ENCODE results near the gene LTBP2. TPM values are rescaled to one million over a fixed set of nuclear protein-coding genes. Genes with fewer than 3 reads are reported as not detected.

LTBP2 gene
- polyA plus RNA-seq, 2 of the 4 experiments (the other 2 are of a cell fraction): 4.9 to 14.4 TPM

DNA sequence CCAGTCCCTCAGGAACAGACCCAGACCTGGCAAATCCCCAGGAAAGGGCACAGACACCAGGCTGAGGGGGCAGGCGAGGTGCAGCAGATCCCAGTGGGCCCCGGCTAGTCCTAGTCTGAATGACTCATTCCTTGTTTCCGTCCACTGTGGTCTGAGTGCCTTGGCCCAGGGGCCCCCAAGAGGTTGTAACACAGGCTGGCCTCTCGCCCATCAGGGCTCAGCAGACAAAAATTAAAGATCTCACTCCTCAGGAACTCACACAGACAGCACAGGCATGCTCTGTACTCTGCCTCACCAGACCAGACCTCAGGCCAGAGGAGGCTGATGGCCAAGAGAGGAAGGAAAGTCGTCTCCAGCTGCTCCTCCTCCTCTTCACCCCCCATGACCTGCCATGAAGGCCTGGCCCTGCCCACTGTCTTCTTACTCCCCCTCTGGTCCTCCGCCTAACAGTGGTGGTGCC is 7.7 kb upstream of the LTBP2 start:
- Histone ChIP-seq H3K27ac (peak overlapping the region; percentile 89 to 96), H3K4me2 (peak overlapping the region; percentile 76), H3K4me3 (no peak overlapping the region), H3K4me1 (peaks cover 75% of the 10 kb centered on the region), H3K9me3 (no peaks in the 10 kb centered on the region)
- ATAC-seq (peak; percentile 53 to 79), FAIRE-seq (no peak), DNase-seq (ENCODE audit: low read depth in 1 of 2, low spot score in 1 of 2) (peak; percentile 51 to 84)
- 25% methylated on average over 5 of the region's 6 CpGs for WGBS (ENCODE audit: missing lambda C conversion rate)
- peak; percentile 16; the same call in 1 of the 3 replicates for TF ChIP-seq SMC3 (IDR thresholded peaks at IDR 0.05)
- peak; percentile 19 to 33; a peak in 1 of 5 replicates for TF ChIP-seq RAD21 (conservative IDR thresholded peaks at IDR 0.05 in 1 of 2, IDR thresholded peaks at IDR 0.05 in 1 of 2)
- TF ChIP-seq JUNB (IDR thresholded peaks at IDR 0.05): peak; percentile 78
- no peak for TF ChIP-seq NFE2L2 (conservative IDR thresholded peaks at IDR 0.05; ENCODE audit: low read length)
- TF ChIP-seq, protein P1, sequence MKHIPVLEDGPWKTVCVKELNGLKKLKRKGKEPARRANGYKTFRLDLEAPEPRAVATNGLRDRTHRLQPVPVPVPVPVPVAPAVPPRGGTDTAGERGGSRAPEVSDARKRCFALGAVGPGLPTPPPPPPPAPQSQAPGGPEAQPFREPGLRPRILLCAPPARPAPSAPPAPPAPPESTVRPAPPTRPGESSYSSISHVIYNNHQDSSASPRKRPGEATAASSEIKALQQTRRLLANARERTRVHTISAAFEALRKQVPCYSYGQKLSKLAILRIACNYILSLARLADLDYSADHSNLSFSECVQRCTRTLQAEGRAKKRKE (CRISPR knock-in tag; IDR thresholded peaks at IDR 0.05; ENCODE audit: low read depth): no peak; the same call in 1 of the 2 replicates
- TF ChIP-seq, protein P2, sequence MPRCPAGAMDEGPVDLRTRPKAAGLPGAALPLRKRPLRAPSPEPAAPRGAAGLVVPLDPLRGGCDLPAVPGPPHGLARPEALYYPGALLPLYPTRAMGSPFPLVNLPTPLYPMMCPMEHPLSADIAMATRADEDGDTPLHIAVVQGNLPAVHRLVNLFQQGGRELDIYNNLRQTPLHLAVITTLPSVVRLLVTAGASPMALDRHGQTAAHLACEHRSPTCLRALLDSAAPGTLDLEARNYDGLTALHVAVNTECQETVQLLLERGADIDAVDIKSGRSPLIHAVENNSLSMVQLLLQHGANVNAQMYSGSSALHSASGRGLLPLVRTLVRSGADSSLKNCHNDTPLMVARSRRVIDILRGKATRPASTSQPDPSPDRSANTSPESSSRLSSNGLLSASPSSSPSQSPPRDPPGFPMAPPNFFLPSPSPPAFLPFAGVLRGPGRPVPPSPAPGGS (IDR thresholded peaks at IDR 0.05): 0 out of 3 replicates have a peak, but pooled peaks have one; percentile 49
- TF ChIP-seq CEBPB (IDR thresholded peaks at IDR 0.05): peak in 1 of 2 experiments; percentile 4; a peak in 1 of 4 replicates
- peak; percentile 61 to 86; a peak in 3 of 5 replicates for TF ChIP-seq EP300 (IDR thresholded peaks at IDR 0.05)
- TF ChIP-seq, protein P3, sequence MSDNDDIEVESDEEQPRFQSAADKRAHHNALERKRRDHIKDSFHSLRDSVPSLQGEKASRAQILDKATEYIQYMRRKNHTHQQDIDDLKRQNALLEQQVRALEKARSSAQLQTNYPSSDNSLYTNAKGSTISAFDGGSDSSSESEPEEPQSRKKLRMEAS (IDR thresholded peaks at IDR 0.05): peak; percentile 61
- TF ChIP-seq GATA3 (IDR thresholded peaks at IDR 0.05; ENCODE audit: borderline replicate concordance): peak; percentile 86
- TF ChIP-seq PHF8 (IDR thresholded peaks at IDR 0.05; ENCODE audit: borderline replicate concordance, low read depth): no peak
- peak; percentile 69 for TF ChIP-seq FOSL2 (IDR thresholded peaks at IDR 0.05)
- TF ChIP-seq FOSL2 (CRISPR knock-in tag; IDR thresholded peaks at IDR 0.05): peak; percentile 84
- no peak for TF ChIP-seq RCOR1 (IDR thresholded peaks at IDR 0.05; ENCODE audit: low read depth, low read length)
- no peak for TF ChIP-seq CBX2 (IDR thresholded peaks at IDR 0.05; ENCODE audit: borderline replicate concordance, low read depth)
- TF ChIP-seq JUN (IDR thresholded peaks at IDR 0.05): peak; percentile 50 to 83; a peak in 3 of 5 replicates
- POLR2A ChIA-PET: interaction anchor here (0.5 to 2.1 kb wide), 6 partner anchors 9 to 104 kb away, joined by 3 to 9 read pairs (median 3); no protein-coding TSS in a partner anchor
- CTCF ChIA-PET: interaction anchor here (0.6 to 4.2 kb wide), 8 partner anchors 8 to 72 kb away, joined by 3 to 35 read pairs (median 4); partner anchors contain the start of gene LTBP2

DNA sequence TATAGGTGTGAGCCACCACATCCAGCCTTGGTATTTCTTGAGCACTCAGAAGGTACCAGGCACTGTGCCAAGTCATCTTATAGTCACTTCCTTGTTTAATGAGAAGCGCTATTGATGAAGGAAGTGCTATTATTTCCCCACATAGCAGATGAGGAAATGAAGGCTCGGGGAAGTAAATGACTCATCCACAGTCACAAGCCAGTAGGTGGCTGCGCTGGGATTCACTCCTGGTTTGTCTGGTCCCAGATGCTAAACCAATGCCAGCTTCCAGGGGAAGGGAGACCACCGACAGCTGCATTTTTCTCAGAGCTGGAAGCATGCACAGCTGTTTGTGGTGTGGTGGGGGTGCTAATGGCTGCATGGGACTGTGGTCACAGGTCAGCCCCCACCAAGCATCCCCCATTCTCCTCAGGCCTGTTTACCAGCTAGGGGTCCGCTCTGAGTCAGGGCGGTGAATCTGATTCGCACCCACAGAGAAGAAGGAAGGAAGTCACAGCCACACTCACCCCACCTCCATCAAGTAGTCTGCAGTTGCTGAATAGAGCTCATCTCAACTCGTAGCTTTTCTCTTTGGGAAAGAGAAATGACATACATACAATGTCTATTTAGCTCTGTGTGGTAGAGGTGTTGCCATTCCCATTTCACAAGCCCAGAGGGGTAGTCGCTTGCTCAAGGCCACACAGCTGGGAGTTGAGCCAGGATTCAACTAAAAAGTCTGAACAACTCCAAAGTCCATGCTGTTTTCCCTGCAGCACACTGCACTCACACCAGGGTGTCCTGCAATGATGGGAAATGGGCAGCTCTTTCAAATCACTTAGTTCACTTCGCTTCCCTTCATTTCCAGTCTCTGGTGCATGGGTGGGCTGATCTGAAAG is 6.3 kb upstream of the LTBP2 start:
- peaks cover 81% of the 10 kb centered on the region for H3K4me1 ChIP-seq
- no peaks in the 10 kb centered on the region for H3K9me3 ChIP-seq
- ChIA-PET CTCF (interaction anchor here (0.6 to 4.2 kb wide), 20 partner anchors 9 to 471 kb away, joined by 3 to 35 read pairs (median 3); partner anchors contain the start of gene YLPM1), POLR2A (interaction anchor here (1.1 to 2.8 kb wide), 9 partner anchors 9 to 125 kb away, joined by 3 to 9 read pairs (median 5); partner anchors contain the start of genes ISCA2 and NPC2)
- peak overlapping the region; percentile 89 to 96 for H3K27ac ChIP-seq
- 32% methylated on average over 9 of the region's 10 CpGs for WGBS (ENCODE audit: missing lambda C conversion rate)
- peak; percentile 51 for ATAC-seq
- H3K4me3 ChIP-seq: no peak overlapping the region
- FAIRE-seq: no peak
- no peak for TF ChIP-seq HDAC2 (IDR thresholded peaks at IDR 0.05)
- TF ChIP-seq FOSL2 (IDR thresholded peaks at IDR 0.05): peak; percentile 68
- TF ChIP-seq FOSL2 (CRISPR knock-in tag; IDR thresholded peaks at IDR 0.05): peak; percentile 95
- TF ChIP-seq JUN (IDR thresholded peaks at IDR 0.05): peak in 1 of 2 experiments; percentile 53; a peak in 2 of 5 replicates
- peak; percentile 64 to 65; a peak in 3 of 4 replicates for TF ChIP-seq CEBPB (IDR thresholded peaks at IDR 0.05)
- TF ChIP-seq, protein P4, sequence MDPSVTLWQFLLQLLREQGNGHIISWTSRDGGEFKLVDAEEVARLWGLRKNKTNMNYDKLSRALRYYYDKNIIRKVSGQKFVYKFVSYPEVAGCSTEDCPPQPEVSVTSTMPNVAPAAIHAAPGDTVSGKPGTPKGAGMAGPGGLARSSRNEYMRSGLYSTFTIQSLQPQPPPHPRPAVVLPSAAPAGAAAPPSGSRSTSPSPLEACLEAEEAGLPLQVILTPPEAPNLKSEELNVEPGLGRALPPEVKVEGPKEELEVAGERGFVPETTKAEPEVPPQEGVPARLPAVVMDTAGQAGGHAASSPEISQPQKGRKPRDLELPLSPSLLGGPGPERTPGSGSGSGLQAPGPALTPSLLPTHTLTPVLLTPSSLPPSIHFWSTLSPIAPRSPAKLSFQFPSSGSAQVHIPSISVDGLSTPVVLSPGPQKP (IDR thresholded peaks at IDR 0.05; ENCODE audit: low read depth, low read length): no peak
- no peak for TF ChIP-seq RFX5 (IDR thresholded peaks at IDR 0.05)
- peak; percentile 7 for TF ChIP-seq ZFP36 (IDR thresholded peaks at IDR 0.05; ENCODE audit: borderline replicate concordance, partially characterized antibody)
- TF ChIP-seq RCOR1 (IDR thresholded peaks at IDR 0.05; ENCODE audit: low read depth, low read length): 0 out of 2 replicates have a peak, but pooled peaks have one; percentile 21
- no peak for TF ChIP-seq BHLHE40 (IDR thresholded peaks at IDR 0.05; ENCODE audit: low read depth, low read length)
- TF ChIP-seq, protein P5, sequence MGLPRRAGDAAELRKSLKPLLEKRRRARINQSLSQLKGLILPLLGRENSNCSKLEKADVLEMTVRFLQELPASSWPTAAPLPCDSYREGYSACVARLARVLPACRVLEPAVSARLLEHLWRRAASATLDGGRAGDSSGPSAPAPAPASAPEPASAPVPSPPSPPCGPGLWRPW (IDR thresholded peaks at IDR 0.05): no peak
- TF ChIP-seq MAFK (IDR thresholded peaks at IDR 0.05; ENCODE audit: partially characterized antibody): no peak
- peak; percentile 20 to 67; a peak in 1 of 5 replicates for TF ChIP-seq EP300 (IDR thresholded peaks at IDR 0.05)
- TF ChIP-seq FOSB (CRISPR knock-in tag; IDR thresholded peaks at IDR 0.05): no peak
- peak; percentile 40; the same call in 1 of the 2 replicates for TF ChIP-seq GATA3 (IDR thresholded peaks at IDR 0.05; ENCODE audit: borderline replicate concordance)
- peak; percentile 48 to 80 for DNase-seq (ENCODE audit: low read depth in 1 of 2, low spot score in 1 of 2)
- H3K4me2 ChIP-seq: peak overlapping the region; percentile 76
